ENCODE data around the gene CYP2C19. TPM values are rescaled to one million over a fixed set of nuclear protein-coding genes. Genes with fewer than 3 reads are reported as not detected.

Gene CYP2C19
- polyA plus RNA-seq, 1 donor from 2014 or later, result 0.16 TPM

- no peak overlapping the region for H3K9ac ChIP-seq (ENCODE audit: low read length)
- TF ChIP-seq TAF1 (IDR thresholded peaks at IDR 0.05; ENCODE audit: low read depth), result no peak
- no peak overlapping the region for H2AFZ ChIP-seq (ENCODE audit: low read depth, low read length)
- H4K20me1 ChIP-seq (ENCODE audit: insufficient read depth), result no peaks in the 10 kb centered on the region
- H3K9me2 ChIP-seq (ENCODE audit: insufficient read depth, low read length), result no peaks in the 10 kb centered on the region
- H3K27me3 ChIP-seq (ENCODE audit: insufficient read depth, low read depth, low read length), result no peaks in the 10 kb centered on the region
- H3K79me2 ChIP-seq (replicated peaks; ENCODE audit: insufficient read depth, low read length), result no peaks in the 10 kb centered on the region
- no peaks in the 10 kb centered on the region for H3K9me3 ChIP-seq (ENCODE audit: low read length)
- no peak overlapping the region for H3K27ac ChIP-seq (ENCODE audit: low read length)
- no peaks in the 10 kb centered on the region for H3F3A ChIP-seq (ENCODE audit: insufficient read depth, low read length, poor library complexity, severe bottlenecking)
- no peak overlapping the region for H3K4me3 ChIP-seq (ENCODE audit: low read length)
- no peak overlapping the region for H3K4me2 ChIP-seq (ENCODE audit: low read length)
- H3K36me3 ChIP-seq (ENCODE audit: insufficient read depth, low read length), result no peaks in the 10 kb centered on the region
Measured at GRCh38 chr10:94777886-94778458, 15.5 kb downstream of the CYP2C19 start.

GRCh38 chr10:94780844-94781243 is 18.4 kb downstream of the CYP2C19 start:
- no peaks in the 10 kb centered on the region for H3K9me2 ChIP-seq (ENCODE audit: insufficient read depth, low read length)
- H4K20me1 ChIP-seq (ENCODE audit: insufficient read depth), result no peaks in the 10 kb centered on the region
- no peak overlapping the region for H2AFZ ChIP-seq (ENCODE audit: low read depth, low read length)
- H3K9me3 ChIP-seq (ENCODE audit: low read length), result no peaks in the 10 kb centered on the region
- H3K27ac ChIP-seq (ENCODE audit: low read length), result no peak overlapping the region
- H3K27me3 ChIP-seq (ENCODE audit: insufficient read depth, low read depth, low read length), result no peaks in the 10 kb centered on the region
- H3K4me2 ChIP-seq (ENCODE audit: low read length), result no peak overlapping the region
- no peak overlapping the region for H3K9ac ChIP-seq (ENCODE audit: low read length)
- H3K4me3 ChIP-seq (ENCODE audit: low read length), result no peak overlapping the region
- no peaks in the 10 kb centered on the region for H3K79me2 ChIP-seq (replicated peaks; ENCODE audit: insufficient read depth, low read length)
- no peak for TF ChIP-seq EZH2 (IDR thresholded peaks at IDR 0.05; ENCODE audit: borderline replicate concordance, insufficient read depth, low read length, poor library complexity, severe bottlenecking)
- TF ChIP-seq POLR2AphosphoS5 (IDR thresholded peaks at IDR 0.05), result no peak
- TF ChIP-seq REST (IDR thresholded peaks at IDR 0.05; ENCODE audit: borderline replicate concordance), result no peak
- no peaks in the 10 kb centered on the region for H3K36me3 ChIP-seq (ENCODE audit: insufficient read depth, low read length)
- no peaks in the 10 kb centered on the region for H3F3A ChIP-seq (ENCODE audit: insufficient read depth, low read length, poor library complexity, severe bottlenecking)

- H3K27me3 ChIP-seq (ENCODE audit: insufficient read depth, low read depth, low read length), result no peaks in the 10 kb centered on the region
- H3K79me2 ChIP-seq (replicated peaks; ENCODE audit: insufficient read depth, low read length), result no peaks in the 10 kb centered on the region
- H3F3A ChIP-seq (ENCODE audit: insufficient read depth, low read length, poor library complexity, severe bottlenecking), result no peaks in the 10 kb centered on the region
- H3K4me3 ChIP-seq (ENCODE audit: low read length), result no peak overlapping the region
- no peaks in the 10 kb centered on the region for H3K9me2 ChIP-seq (ENCODE audit: insufficient read depth, low read length)
- no peak overlapping the region for H3K4me2 ChIP-seq (ENCODE audit: low read length)
- H3K36me3 ChIP-seq (ENCODE audit: insufficient read depth, low read length), result no peaks in the 10 kb centered on the region
- H3K9me3 ChIP-seq (ENCODE audit: low read length), result no peaks in the 10 kb centered on the region
- no peak for TF ChIP-seq MXI1 (conservative IDR thresholded peaks at IDR 0.05; ENCODE audit: poor library complexity, severe bottlenecking)
- TF ChIP-seq TAF1 (IDR thresholded peaks at IDR 0.05; ENCODE audit: low read depth), result no peak
- TF ChIP-seq EP300 (conservative IDR thresholded peaks at IDR 0.05; ENCODE audit: poor library complexity, severe bottlenecking), result no peak
- TF ChIP-seq POLR2AphosphoS5 (IDR thresholded peaks at IDR 0.05), result no peak
- no peaks in the 10 kb centered on the region for H4K20me1 ChIP-seq (ENCODE audit: insufficient read depth)
- H2AFZ ChIP-seq (ENCODE audit: low read depth, low read length), result no peak overlapping the region
- no peak overlapping the region for H3K9ac ChIP-seq (ENCODE audit: low read length)
- H3K27ac ChIP-seq (ENCODE audit: low read length), result no peak overlapping the region
Measured at GRCh38 chr10:94784256-94784655, 21.8 kb downstream of the CYP2C19 start.

GRCh38 chr10:94785211-94785610 is 22.7 kb downstream of the CYP2C19 start:
- Histone ChIP-seq H3K9me3 (ENCODE audit: low read length) (no peaks in the 10 kb centered on the region), H3K27me3 (ENCODE audit: insufficient read depth, low read depth, low read length) (no peaks in the 10 kb centered on the region), H3K4me3 (ENCODE audit: low read length) (no peak overlapping the region), H3K79me2 (replicated peaks; ENCODE audit: insufficient read depth, low read length) (no peaks in the 10 kb centered on the region), H4K20me1 (ENCODE audit: insufficient read depth) (no peaks in the 10 kb centered on the region), H3K9me2 (ENCODE audit: insufficient read depth, low read length) (no peaks in the 10 kb centered on the region), H2AFZ (ENCODE audit: low read depth, low read length) (no peak overlapping the region), H3F3A (ENCODE audit: insufficient read depth, low read length, poor library complexity, severe bottlenecking) (no peaks in the 10 kb centered on the region), H3K4me2 (ENCODE audit: low read length) (no peak overlapping the region), H3K9ac (ENCODE audit: low read length) (no peak overlapping the region), H3K36me3 (ENCODE audit: insufficient read depth, low read length) (no peaks in the 10 kb centered on the region), H3K27ac (ENCODE audit: low read length) (no peak overlapping the region)
- TF ChIP-seq REST (IDR thresholded peaks at IDR 0.05; ENCODE audit: borderline replicate concordance) (no peak), RAD21 (conservative IDR thresholded peaks at IDR 0.05) (no peak), TAF1 (IDR thresholded peaks at IDR 0.05; ENCODE audit: low read depth) (no peak), SMC3 (conservative IDR thresholded peaks at IDR 0.05; ENCODE audit: poor library complexity) (no peak), EP300 (conservative IDR thresholded peaks at IDR 0.05; ENCODE audit: poor library complexity, severe bottlenecking) (no peak), EZH2 (IDR thresholded peaks at IDR 0.05; ENCODE audit: borderline replicate concordance, insufficient read depth, low read length, poor library complexity, severe bottlenecking) (no peak), MXI1 (conservative IDR thresholded peaks at IDR 0.05; ENCODE audit: poor library complexity, severe bottlenecking) (no peak), POLR2AphosphoS5 (IDR thresholded peaks at IDR 0.05) (no peak)

Measured in neural cell (in vitro differentiated cells).